Measurements from ENCODE around the gene CLASP1.

DNA sequence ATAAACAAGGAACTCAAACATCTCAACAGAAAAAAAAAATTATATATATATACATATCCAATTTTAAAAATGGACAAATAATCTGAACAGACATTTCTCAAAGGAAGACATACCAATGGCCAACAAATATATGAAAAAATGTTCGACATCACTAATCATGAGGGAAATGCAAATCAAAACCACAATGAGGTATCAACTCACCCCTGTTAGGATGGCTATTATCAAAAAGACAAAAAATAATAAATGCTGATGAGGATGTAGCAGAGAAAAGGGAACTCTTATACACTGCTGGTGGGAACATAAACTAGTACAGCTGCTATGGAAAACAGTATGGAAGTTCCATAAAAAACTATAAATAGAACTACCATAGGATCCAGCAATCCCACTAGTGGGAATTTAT is 46.1 kb downstream of the CLASP1 start:
- TF ChIP-seq CTCF (IDR thresholded peaks at IDR 0.05; ENCODE audit: low read depth, low read length, missing input control), result no peak
- no peak for TF ChIP-seq REST (IDR thresholded peaks at IDR 0.05)
- TF ChIP-seq, protein P1, sequence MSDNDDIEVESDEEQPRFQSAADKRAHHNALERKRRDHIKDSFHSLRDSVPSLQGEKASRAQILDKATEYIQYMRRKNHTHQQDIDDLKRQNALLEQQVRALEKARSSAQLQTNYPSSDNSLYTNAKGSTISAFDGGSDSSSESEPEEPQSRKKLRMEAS (IDR thresholded peaks at IDR 0.05), result no peak
- TF ChIP-seq YY1 (IDR thresholded peaks at IDR 0.05), result no peak
- TF ChIP-seq, protein P2, sequence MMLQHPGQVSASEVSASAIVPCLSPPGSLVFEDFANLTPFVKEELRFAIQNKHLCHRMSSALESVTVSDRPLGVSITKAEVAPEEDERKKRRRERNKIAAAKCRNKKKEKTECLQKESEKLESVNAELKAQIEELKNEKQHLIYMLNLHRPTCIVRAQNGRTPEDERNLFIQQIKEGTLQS (IDR thresholded peaks at IDR 0.05), result no peak
- TF ChIP-seq RAD21 (IDR thresholded peaks at IDR 0.05), result no peak
- TF ChIP-seq JUND (IDR thresholded peaks at IDR 0.05), result no peak
- TF ChIP-seq GABPA (IDR thresholded peaks at IDR 0.05 in 1 of 2, conservative IDR thresholded peaks at IDR 0.05 in 1 of 2), result no peak
- TF ChIP-seq HNF4A (conservative IDR thresholded peaks at IDR 0.05), result no peak
- TF ChIP-seq SP1 (IDR thresholded peaks at IDR 0.05), result no peak
- no peak for TF ChIP-seq TAF1 (conservative IDR thresholded peaks at IDR 0.05)
